Endothelial cell of umbilical vein (primary cell): ENCODE data around the gene AHRR. TPM values are rescaled to one million over a fixed set of nuclear protein-coding genes. Genes with fewer than 3 reads are reported as not detected.

Experiments used
- BruUV-seq: library from RNA; stranded (reverse); fragments of 400-500 nt; replicated peaks from 2 replicates; lab custom pipeline; 2021; lab: Mats Ljungman, UMichigan
- CTCF ChIA-PET: fragments of 300-600, 350-600 bp; sonication (Branson Sonifier 250); formaldehyde crosslinking; loops from one replicate; lab custom pipeline; 2021; ENCODE audit warnings: antibody characterized with exemption, inconsistent platforms; lab: Charles Lee
- POLR2A ChIA-PET: fragments of 300-600, 350-600 bp; sonication (Branson Sonifier 250); formaldehyde crosslinking; loops from one replicate; lab custom pipeline; 2021; ENCODE audit warnings: antibody characterized with exemption, inconsistent platforms; lab: Charles Lee
- DNase-seq: peaks from one replicate; pipeline ENCODE4 v3.0.0-alpha.2; 2011; ENCODE audit warnings: low read depth, low spot score
- FAIRE-seq: peaks from 2 replicates; lab custom pipeline; 2011; peaks lifted over from hg19 to GRCh38; lab: Jason Lieb, UNC
- H2AFZ ChIP-seq: 2 replicates; pipeline ENCODE4 v1.6.0; 2012; ENCODE audit warnings: low read depth, low read length, control low read depth, inconsistent platforms
- H3K27ac ChIP-seq: 2 replicates; pipeline ENCODE4 v1.5.1; 2011; ENCODE audit warnings: low read depth, mild to moderate bottlenecking, control low read depth, low read length, moderate library complexity; ENCODE audit not compliant: insufficient read depth
- H3K27me3 ChIP-seq, 2 experiments: 2 replicates each; pipeline versions ENCODE4 v1.6.0 to v1.6.1; 2011; ENCODE audit warnings: low read length in 2 of 2, mixed read lengths in 1 of 2; ENCODE audit not compliant: control insufficient read depth in 2 of 2, insufficient read depth in 2 of 2
- H3K36me3 ChIP-seq, 2 experiments: 2 replicates in 1 of 2; 3 replicates in 1 of 2; pipeline ENCODE4 v1.5.1; 2011; ENCODE audit warnings: low read length in 2 of 2, mild to moderate bottlenecking in 1 of 2, moderate library complexity in 1 of 2; ENCODE audit not compliant: control insufficient read depth in 2 of 2, insufficient read depth in 2 of 2; ENCODE audit errors: extremely low read depth in 1 of 2
- H3K4me1 ChIP-seq: 3 replicates; pipeline ENCODE4 v1.5.1; 2011; ENCODE audit warnings: mild to moderate bottlenecking, low read length; ENCODE audit not compliant: control insufficient read depth, insufficient read depth; ENCODE audit errors: extremely low read depth
- H3K4me2 ChIP-seq: 2 replicates; pipeline ENCODE4 v1.6.1; 2011; ENCODE audit warnings: low read length, control low read depth, mixed read lengths; ENCODE audit not compliant: insufficient read depth
- H3K4me3 ChIP-seq, 3 experiments: fragments of 200-600 bp in 1 of 3; sonication (generic), shearing (Covaris generic) in 1 of 3; replicated peaks in 1 of 3; 2 replicates each; pipeline ENCODE4 v1.5.1; 2011 to 2016; ENCODE audit warnings: control low read depth in 3 of 3, low read length in 3 of 3, mild to moderate bottlenecking in 2 of 3, inconsistent platforms in 1 of 3, low read depth in 1 of 3, moderate library complexity in 1 of 3; ENCODE audit not compliant: insufficient read depth in 1 of 3
- H3K79me2 ChIP-seq: 2 replicates; pipeline ENCODE4 v1.6.0; 2012; ENCODE audit warnings: low read length, inconsistent platforms; ENCODE audit not compliant: control insufficient read depth, insufficient read depth
- H3K9ac ChIP-seq: replicated peaks from 2 replicates; pipeline ENCODE3; 2011; ENCODE audit warnings: low read length, control low read depth; ENCODE audit not compliant: insufficient read depth; ENCODE audit errors: extremely low read depth
- H3K9me1 ChIP-seq: replicated peaks from 3 replicates; pipeline ENCODE4 v1.6.0; 2011; ENCODE audit warnings: mild to moderate bottlenecking, low read length; ENCODE audit not compliant: control insufficient read depth, insufficient read depth; ENCODE audit errors: extremely low read depth
- H3K9me3 ChIP-seq: replicated peaks from 2 replicates; pipeline ENCODE4 v1.5.1; 2012; ENCODE audit warnings: low read length, inconsistent platforms; ENCODE audit not compliant: control insufficient read depth, insufficient read depth
- H4K20me1 ChIP-seq: replicated peaks from 2 replicates; pipeline ENCODE3; 2011; ENCODE audit warnings: mild to moderate bottlenecking, low read length; ENCODE audit not compliant: control insufficient read depth, insufficient read depth; ENCODE audit errors: extremely low read depth
- CTCF ChIP-seq, 2 donors: IDR thresholded peaks; 1 replicate in 1 of 2; 2 replicates in 1 of 2; pipeline ENCODE4 v1.5.1; 2011; ENCODE audit warnings: low read length in 2 of 2, mild to moderate bottlenecking in 2 of 2, moderate library complexity in 2 of 2, control low read depth in 1 of 2, inconsistent platforms in 1 of 2, low read depth in 1 of 2; ENCODE audit not compliant: insufficient read depth in 1 of 2; ENCODE audit errors: extremely low read depth in 1 of 2
- EZH2 ChIP-seq: IDR thresholded peaks from 2 replicates; pipeline ENCODE4 v1.6.1; 2012; ENCODE audit warnings: borderline replicate concordance, low read depth, mild to moderate bottlenecking, moderate library complexity, low read length, inconsistent platforms; ENCODE audit not compliant: severe bottlenecking
- FOS ChIP-seq: IDR thresholded peaks from 2 replicates; pipeline ENCODE4 v1.6.1; 2011; ENCODE audit warnings: mild to moderate bottlenecking, low read length, moderate library complexity, borderline replicate concordance; ENCODE audit not compliant: insufficient read depth
- GATA2 ChIP-seq: IDR thresholded peaks from 2 replicates; pipeline ENCODE4 v1.7.0; 2011; ENCODE audit warnings: low read depth, mild to moderate bottlenecking, moderate library complexity, mixed read lengths, low read length; ENCODE audit not compliant: insufficient read length, insufficient read depth
- JUN ChIP-seq: IDR thresholded peaks from 2 replicates; pipeline ENCODE4 v1.6.1; 2011; ENCODE audit warnings: borderline replicate concordance, low read depth; ENCODE audit not compliant: insufficient read length, insufficient read depth
- POLR2A ChIP-seq: IDR thresholded peaks from 2 replicates; pipeline ENCODE4 v1.6.1; 2012; ENCODE audit warnings: low read depth, mild to moderate bottlenecking, control low read depth, low read length
- POLR2AphosphoS5 ChIP-seq: IDR thresholded peaks from 2 replicates; pipeline ENCODE4 v1.6.1; 2012; ENCODE audit warnings: low read depth, mild to moderate bottlenecking, control low read depth, low read length, moderate library complexity; ENCODE audit not compliant: insufficient read depth
- dilution Hi-C: fragments of 300-500 bp; cut with MboI; formaldehyde crosslinking; loops from one replicate; pipeline ENCODE4 v1.15.0; 2019; ENCODE audit warnings: low sequenced_read_pairs; ENCODE audit not compliant: extremely low pct_ligation_motif_present
- intact Hi-C: fragments of 100-400 bp; cut with micrococcal nuclease; formaldehyde crosslinking; loops from one replicate; pipeline ENCODE4 v1.10.0; 2022
- polyA plus RNA-seq, 4 experiments: library from polyadenylated mRNA; depleted of rRNA in 3 of 4; stranded (reverse) in 3 of 4; unstranded in 1 of 4; fragments of >200 nt; gene quantifications; 2 replicates each; pipeline versions ENCODE4 v1.2.1 to v1.2.3, GENCODE V29; 2011 to 2012; ENCODE audit warnings: missing spikeins in 1 of 4
- total RNA-seq: library from RNA; stranded (reverse); gene quantifications from 2 replicates; pipeline ENCODE4 v1.2.3, GENCODE V29; 2021
- TF ChIP-seq, protein P1 (sequence below): IDR thresholded peaks from 2 replicates; pipeline ENCODE4 v1.6.1; 2011; ENCODE audit not compliant: insufficient read depth, insufficient read length

AHRR gene
- total and polyA plus RNA-seq, 2 donors (not counting 3 experiments of a cell fraction or from before 2014, with no cell fraction given), result 3.1 to 7.3 TPM

- FAIRE-seq, result no peak
- ChIA-PET POLR2A (no interaction called here), CTCF (interaction anchor here (0.8 to 1.3 kb wide), 4 partner anchors 9 to 66 kb away, joined by 3 to 6 read pairs (median 4); no protein-coding TSS in a partner anchor)
- DNase-seq, result no peak
- Histone ChIP-seq H3K36me3 (no peaks in the 10 kb centered on the region), H3K27ac (no peak overlapping the region), H3K9ac (no peak overlapping the region), H3K27me3 (no peaks in the 10 kb centered on the region), H3K4me1 (peaks cover 5% of the 10 kb centered on the region), H2AFZ (no peak overlapping the region), H3K9me3 (no peaks in the 10 kb centered on the region), H3K4me2 (no peak overlapping the region), H3K9me1 (no peaks in the 10 kb centered on the region), H3K4me3 (no peak overlapping the region), H4K20me1 (no peaks in the 10 kb centered on the region), H3K79me2 (no peaks in the 10 kb centered on the region)
- intact Hi-C loops, result no loop called here
- TF ChIP-seq GATA2 (no peak), EZH2 (no peak), POLR2AphosphoS5 (no peak), CTCF (IDR thresholded peaks at IDR 0.05; ENCODE audit: extremely low read depth in 1 of 2, insufficient read depth in 1 of 2, low read depth in 1 of 2, low read length in 2 of 2) (no peak), FOS (no peak), JUN (no peak), POLR2A (no peak)
- TF ChIP-seq, protein P1, sequence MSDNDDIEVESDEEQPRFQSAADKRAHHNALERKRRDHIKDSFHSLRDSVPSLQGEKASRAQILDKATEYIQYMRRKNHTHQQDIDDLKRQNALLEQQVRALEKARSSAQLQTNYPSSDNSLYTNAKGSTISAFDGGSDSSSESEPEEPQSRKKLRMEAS, result no peak
- BruUV-seq, result no TSS peak
- dilution Hi-C loops, result no loop called here
These were observed 59.3 kb downstream of the AHRR start for GRCh38 chr5:380701-381309.
